ENCODE measurements around the gene ADAMTS17.

The ADAMTS17 gene

DNA sequence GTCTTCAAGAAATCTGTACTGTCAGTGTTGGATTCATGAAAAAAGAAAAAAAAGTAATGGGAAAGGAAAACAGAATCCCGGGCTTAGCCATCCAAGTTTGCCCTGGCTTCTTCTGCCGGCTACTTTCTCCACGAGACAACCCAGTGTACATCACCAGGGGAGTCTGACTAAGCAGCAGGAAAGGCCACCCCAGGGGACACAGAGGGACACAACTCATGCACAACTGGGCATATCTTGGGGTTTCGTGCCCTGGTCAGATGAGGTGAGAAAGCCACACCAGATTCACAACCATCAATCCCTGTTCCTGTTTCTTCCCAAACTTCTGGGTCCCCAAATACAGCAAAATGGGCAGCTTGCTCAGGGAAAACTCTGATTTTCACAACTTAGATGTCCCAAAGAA is 33.2 kb downstream of the ADAMTS17 start:
- no peak for DNase-seq

DNA sequence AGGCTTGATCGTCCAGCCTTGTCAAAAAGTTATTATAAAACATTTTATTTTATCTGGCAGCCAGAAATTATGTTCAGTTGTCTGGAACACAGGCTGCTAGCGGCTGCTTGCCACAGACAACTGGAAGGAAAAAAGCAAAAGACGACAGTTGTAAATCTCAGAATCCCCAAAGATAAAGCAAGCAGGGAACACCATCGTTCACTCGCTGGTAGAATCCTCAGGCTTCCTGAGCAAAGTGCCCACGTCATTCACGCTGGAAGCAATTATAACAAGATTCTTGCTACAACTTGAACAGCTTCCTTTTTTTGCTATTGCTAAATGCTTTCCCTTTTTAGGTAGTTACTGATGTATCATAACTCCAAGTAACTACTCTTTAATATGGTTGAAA is 33.6 kb downstream of the ADAMTS17 start:
- DNase-seq = no peak

DNA sequence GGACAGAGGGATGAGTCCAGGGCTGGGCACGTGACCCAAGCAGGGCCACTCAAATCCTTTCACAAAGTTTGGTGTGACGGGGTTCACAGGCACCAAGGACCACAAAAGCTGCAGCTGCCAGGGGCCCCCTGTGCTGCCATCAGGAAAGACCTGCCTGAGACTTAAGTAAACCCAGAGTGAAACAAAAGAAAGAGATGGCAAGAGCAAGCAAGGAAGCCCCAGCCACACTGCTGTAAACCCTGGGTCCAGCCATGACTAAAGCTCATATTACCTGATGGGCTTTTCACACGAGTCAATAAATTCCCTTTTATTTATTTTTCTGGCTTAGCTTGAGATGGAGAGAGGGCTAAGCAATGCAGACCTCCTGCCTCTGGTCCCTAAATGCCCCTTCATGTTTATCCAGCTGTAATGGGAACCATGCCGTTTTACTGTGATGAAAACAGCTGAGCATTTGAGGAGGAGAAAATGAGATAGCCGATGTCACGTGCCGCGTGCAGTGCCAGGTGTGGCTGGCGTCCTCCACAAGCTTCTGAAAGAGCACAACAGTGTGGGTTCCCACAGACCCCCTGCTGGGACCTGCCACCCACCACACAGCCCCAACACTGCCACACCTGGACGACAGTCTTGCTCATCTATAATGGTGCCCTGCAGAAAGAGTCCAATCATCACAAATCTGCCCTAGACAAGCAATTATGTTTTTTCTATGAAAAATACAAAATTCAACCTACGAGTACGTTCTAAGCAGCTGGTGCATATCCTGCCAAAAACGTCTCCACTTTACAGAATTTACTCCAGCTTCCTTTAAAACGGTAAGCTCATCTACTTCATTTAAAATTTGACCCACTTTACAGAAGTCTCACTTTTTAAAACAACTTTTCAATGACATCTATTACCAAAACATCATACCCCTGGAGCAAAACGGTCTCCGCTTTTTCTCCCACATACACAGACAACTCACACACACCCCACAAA is 34.2 kb downstream of the ADAMTS17 start:
- no peak for DNase-seq

DNA sequence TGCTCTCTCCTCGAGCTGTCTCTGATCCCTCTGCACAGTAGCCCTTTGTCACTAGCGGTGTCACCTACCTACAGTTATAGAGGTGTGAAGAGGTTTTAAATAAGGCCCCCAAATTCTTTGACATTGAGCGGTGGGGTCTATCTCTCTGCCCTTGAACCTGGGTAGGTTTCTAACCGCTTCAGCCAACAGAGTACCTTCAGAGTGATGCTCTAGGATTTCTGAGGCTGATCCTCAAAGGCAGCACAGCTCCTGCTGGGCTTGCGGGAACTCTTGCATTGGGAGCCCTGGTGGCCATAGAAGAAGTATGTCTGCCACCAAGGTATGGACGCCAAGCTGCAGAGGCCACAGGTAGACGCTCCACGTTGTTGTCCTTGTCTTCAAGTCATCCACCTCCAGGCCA is 35.7 kb downstream of the ADAMTS17 start:
- DNase-seq = no peak

DNA sequence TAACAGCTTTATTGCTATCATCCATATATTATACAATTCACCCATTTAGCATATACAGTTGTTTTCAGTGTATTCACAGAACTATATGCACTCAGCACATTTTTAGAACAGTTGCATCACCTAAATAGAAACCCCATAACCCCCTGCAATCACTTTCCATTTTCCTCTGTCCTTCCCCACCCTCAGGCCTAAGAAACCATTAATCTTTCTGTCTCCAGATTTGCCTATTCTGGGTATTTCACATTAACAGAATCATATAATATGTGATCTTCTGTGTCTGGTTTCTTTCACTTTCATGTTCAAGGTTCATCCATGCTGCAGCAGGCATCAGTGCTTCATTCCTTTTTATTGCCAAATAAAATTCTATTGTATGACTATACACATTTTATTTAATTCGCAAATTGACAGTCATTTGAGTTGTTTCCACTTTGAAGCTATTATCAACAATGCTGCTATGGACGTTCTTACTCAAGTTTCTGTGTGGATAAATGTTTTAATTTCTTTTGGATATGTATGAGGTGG is 39.8 kb downstream of the ADAMTS17 start:
- DNase-seq = no peak

DNA sequence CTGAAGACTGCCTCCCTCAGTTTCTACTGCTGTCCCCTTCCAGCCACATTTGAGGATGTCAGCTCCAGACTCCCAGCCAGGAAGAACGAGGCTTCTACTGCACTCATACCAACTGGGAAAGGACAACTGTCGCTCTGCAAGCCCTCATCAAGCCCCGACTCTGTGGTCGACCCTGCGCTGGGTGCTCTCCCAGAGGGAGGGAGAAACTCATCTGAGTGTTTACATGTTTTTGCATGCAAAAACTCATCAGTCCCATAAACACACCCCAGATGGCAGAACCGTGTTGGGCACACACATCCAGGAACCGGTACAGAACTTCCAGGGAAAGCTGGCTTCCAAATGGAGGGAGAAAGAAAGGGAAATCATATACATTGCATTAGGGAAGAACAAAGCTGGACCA is 43.5 kb downstream of the ADAMTS17 start:
- no peak for DNase-seq

DNA sequence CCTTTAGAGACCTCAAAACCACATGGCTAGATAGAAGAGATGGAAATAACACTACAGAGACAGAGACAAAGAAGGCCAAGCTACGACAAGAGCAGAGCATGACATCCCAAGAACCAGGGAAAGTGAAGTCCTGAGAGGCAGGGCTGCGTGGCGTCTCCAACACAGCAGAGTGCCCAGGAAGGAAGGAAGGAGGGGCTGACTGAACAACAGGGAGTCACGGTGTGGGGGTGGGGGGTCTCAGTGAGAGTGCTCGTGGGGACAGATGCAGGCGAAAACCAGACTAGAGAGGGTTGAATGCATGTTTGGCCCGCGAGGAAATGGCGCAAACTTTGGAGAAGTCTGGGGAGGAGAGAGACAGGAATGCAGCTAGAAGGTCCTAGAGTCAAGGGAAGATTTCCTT is 44.0 kb downstream of the ADAMTS17 start:
- no peak for DNase-seq

DNA sequence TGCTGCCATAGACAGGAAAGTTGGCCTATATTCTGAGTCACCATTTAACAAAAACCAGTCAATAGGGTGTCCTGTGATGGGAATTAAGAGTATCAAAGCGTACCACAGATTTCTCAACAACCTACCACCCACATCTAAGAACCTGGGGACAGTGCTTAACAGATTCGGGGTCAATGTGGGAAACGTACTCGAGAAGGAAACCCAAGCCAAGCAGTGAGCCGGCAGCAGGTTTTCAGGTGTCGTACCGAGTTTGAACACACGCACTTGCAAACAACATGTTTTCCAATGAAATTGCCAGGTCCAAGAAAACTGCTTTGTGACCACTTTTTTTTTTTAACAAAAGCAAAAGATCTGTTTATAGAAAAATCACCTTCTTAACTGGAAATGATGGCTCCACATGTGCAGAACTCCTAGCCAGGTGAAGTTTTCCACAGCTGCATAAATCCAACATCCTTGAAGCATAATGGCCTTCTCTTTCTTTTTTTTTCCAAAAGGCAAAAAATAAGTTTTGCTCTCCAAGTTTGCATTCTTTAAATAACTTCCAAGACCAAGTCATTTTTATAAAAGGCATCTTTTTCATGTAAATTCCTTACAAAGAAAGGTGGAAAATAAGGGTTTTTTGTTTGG is 45.7 kb downstream of the ADAMTS17 start:
- DNase-seq = no peak

DNA sequence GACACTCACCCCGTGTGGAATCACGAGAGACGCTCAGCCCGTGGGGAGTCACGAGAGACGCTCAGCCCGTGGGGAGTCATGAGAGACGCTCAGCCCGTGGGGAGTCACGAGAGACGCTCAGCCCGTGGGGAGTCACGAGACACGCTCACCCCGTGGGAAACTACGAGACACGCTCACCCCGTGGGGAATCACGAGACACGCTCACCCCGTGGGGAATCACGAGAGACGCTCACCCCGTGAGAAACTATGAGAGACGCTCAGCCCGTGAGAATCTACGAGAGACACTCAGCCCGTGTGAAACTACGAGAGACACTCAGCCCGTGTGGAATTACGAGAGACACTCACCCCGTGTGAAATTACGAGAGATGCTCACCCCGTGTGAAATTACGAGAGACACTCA is 49.8 kb downstream of the ADAMTS17 start:
- DNase-seq = no peak

DNA sequence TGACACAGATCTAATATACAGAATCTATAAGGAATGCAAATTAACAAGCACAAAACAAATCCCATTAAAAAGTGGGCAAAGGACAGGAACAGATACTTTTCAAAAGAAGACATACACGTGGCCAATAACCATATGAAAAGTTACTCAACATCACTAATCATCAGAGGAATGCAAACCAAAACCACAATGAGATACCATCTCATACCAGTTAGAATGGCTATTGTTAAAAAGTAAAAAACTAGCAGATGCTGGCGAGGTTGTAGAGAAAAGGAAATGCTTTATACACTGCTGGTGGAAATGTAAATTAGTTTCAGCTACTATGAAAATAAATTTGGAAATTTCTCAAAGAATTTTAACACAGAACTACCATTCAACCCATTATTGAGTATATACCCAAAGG is 50.7 kb downstream of the ADAMTS17 start:
- no peak for DNase-seq

DNA sequence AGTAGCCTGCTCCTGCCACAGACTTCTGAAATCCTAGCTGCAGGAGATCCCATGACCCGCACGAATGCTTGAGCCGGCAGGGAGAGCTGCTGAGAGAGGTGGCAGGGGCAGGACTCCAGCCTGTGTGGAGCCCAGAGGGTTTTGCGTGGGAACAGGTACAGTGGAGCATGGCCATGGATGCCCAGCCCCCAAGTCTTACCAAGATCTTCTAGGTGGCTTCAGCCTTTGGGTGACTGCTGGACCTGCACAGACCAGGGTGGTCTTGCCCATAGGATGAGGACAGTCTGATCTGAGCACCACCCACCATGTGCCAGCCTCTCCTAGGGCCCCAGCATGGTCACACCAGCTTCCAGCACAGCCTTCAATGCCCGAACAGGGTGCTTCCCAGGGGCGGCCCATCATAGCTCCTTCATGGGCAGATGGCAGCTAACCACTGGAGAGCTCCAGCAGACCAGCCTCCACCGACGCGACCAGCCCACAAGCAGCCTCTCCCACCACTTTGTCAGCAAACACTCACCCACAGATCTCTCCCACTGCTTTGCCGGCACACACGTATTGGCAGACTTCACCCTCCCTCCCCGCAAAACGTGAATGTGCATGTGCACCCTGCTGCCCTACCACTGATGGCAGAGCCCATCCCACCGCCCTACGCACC is 56.0 kb downstream of the ADAMTS17 start:
- DNase-seq = no peak

DNA sequence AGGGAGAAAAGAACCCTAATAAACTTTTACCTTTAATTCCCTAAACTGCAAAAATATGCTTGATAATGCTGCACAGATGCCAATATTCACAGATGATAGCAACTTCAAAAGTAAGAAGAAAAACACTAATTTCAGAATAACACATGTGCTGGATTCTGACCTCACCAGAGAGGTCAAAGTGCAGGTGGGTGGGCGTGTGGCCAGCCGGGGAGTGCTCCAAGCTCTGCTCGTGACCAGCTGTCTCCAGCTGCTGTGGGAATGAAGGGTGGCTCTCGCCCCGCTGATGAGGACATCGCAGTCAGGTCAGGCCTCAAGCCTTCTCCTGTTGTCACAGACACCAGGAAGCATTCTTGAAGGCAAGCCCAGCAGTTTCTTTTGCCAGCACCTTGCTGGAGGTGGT is 57.1 kb downstream of the ADAMTS17 start:
- DNase-seq = no peak

DNA sequence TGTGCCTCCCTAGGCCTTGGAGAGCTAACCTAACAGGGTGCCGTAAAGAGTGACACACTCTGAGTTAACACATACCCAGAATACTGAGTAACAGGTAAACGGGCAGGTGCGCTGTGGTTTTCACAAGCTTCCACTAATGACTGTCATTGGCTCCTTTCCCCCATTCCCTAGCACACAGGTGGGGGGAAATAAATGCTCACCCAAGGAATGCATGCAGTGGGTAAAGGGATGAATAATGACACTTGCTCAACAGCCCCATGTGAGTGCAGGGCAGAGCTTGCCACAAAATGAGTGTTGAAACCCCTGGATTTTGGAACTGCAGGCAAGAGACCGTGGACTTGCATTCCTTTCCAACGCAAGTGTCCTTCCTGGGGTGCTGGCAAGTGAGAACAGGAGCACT is 57.6 kb downstream of the ADAMTS17 start:
- no peak for DNase-seq

DNA sequence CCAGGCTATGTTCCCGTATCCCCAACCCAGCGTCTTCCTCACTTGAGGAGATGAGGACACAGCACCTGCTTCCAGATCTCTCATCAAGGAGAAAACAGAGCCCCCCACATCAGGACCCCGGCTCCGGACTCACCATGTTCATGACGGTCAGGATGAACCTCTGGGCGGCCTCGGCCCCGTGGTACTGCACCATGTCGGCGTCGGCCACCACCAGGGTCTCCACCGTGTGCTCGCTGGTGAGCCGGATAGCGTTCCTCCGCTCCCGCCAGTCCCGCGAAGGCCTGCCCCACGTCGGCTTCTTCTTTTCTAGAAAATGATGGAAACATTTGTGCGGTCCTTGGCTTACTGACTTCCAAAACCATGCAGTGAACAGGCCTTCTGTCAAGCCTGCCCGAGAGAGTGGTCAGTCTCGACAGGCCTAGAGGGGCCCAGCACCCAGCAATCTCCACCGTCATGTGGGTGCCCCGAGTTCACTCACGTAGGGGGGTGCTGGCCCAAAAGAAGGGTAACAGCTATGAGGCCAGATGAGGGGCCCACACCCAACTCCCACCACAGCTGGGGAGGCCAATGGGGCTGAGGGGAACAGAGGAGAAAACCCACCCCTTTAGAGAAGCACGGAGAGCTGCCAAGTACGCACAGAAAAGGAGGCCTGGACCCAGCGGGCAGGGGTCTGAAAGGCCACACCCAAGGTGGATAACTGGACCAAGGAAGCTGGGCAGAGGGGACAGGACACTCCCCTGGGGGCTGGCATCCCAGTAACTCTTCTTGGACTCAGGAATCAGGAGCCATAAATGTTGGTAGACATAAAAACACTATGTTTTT is 60.5 kb downstream of the ADAMTS17 start:
- DNase-seq = no peak

DNA sequence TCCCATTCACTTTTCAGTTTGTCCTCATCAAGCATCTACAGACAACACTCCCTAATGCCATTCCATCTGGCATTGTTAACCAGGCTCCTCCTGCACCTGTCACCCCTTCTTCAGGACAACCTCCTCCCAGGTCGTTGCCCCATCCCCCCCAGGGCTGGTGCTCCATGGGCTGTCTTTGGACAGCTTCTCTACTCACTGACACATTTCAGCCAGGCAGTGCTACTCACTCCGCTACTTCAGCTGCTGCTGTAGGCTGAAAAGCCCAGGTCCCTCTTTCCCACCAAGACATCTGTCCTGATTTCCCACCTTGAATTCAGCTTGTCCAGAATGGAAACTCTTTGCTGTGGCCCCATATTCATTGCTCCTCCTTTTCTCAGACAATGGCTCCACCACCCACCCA is 61.9 kb downstream of the ADAMTS17 start:
- DNase-seq = no peak

DNA sequence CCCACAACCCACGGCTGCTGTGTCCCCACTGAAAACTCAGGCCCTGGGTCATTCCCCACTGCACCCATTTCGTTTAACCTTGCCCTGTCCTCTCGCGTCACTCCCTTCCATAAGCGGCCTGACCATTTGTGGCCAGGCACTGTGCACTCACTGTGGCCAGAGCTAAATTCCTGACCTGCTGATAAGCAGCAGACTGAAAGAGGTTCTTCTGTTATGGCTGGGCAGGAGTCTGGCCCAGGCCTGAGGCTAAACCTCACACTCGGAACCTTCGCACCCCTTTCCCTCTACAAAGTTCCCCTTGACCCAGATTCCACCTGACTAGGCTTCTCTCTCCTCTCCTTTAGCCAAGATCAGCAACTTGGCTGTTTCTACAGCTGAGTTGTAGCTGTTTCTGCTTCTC is 62.3 kb downstream of the ADAMTS17 start:
- DNase-seq = no peak

DNA sequence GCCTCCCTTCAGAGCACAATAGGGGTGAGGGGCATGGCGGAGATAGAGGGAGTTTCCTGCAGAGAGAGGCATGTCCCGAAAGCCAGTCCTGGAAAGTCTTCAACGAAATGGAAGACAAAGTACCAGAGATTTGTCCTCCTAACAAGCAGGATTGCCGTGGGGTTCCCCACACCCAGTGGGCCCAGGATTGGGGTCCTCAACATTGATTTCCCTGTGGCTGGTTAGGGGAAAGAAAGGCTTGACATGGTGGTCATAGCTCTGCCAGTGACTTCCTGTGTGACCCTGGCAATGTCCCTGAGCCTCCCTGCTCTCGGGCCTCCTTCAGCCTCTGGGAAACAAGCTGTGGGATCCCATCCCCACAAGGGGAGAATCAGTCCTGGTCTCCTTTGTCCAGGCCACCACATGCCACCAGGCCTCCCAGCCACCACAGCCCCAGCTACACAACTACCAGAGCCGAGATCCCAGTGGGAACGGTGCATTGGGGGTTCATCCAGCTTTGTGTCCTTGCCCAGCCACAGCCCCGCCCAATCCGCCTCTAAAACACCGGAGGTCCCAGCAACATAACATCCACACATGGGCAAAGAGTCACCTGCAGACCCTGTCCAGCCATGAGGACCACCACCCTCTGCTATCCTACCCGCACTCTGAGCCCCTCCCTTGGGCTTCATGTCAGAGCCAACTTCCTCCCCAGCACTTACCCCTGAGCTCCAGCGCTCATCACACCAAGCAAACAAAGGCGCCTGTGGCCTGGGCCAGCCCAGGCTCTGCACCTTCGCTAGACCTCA is 63.0 kb downstream of the ADAMTS17 start:
- DNase-seq = no peak

DNA sequence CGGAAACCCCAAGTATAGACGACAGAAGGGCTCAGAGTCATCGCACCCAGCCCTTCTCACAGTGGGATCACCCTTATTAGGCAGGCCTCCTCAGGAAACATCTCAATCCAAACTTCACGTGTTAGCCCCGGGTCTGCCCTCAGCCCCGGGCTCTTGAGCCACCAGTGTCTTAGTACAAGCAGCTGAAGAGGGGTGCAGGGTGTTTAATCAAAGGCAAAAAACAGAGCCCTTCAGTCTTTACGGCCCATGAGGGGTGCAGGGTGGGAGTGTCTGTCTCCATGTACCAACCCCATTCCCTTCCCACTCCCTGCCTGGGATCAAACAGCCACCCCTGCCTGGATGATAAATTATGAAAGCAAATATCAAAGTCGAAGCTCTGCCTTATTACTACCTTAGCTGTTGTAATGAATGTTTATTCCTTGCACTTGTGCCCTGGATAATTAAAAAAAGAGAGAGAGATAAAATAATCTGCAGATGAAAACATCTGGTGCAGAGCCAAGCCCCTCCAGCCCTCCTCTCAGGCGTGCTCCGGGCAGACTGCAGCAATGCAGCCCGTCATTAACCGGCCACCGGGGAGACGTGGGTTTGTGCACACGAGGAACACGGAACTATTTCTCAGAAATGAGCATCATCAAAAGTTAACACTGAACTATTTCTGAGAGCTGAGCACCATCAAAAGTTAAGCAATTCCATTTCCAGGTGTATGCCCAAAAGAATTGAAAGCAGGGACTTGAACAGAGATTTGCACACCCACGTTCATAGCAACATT is 64.5 kb downstream of the ADAMTS17 start:
- DNase-seq = no peak

DNA sequence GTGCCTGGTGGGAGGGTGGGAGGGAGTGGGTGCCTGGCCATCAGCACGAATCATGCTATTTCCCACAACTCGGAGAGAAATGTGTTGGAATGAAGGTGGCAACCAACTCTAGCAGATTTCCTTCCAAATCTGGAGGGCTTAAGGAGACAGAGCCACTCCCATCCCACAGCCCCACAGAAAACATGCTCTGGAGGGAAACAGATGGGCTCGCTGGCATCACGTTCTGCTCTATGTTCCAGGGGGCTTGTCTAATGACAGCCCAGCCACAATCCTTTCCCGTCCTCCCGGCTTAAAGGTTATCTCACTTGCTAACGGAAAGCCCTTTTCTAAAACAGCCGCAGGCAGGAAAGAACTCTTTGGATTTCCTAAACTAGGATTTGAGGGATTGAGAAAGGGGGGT is 65.3 kb downstream of the ADAMTS17 start:
- DNase-seq = no peak

DNA sequence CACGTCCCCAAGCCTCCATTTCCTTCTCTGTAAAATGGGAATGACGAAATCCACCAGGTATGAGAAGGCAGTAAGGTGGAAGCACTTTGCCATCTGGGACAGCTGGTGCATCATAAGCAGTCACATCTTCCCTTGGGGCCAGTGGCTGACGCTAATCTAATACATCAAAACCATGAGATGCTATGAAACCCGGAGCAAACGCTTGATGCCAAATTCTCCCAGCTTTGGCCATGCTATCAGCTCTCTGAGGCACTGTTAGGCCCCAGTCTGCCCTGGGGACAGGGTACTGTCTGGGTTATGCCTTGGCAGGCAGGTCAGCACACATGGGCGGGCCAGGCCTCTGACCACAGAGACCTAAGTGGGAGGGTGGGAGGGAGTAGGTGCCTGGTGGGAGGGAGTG is 66.1 kb downstream of the ADAMTS17 start:
- DNase-seq = no peak

DNA sequence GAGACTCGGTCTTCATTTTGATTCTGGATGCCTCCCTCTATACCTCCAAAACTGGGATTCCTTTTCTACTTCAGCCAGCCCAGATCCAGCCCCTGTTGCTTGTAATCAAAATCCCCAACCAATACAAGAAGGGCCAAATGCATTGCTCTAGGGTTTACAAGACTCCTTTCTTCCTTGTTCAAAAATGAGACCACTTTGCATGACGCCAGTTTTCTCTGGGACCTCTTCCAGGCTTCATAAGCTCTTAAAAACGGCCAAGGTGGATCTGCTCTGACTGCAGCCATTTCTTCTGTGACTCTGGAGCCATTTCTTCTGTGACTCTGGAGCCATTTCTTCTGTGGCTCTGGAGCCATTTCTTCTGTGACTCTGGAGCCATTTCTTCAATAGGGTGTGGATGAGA is 71.9 kb downstream of the ADAMTS17 start:
- no peak for DNase-seq

Data from cortex of kidney (tissue), 1 donor.